ENCODE data around the gene CABLES1.

CABLES1 gene

GRCh38 chr18:23176701-23177432 lies 41.6 kb downstream of the CABLES1 start:
- no peak for TF ChIP-seq POLR2A (IDR thresholded peaks at IDR 0.05; ENCODE audit: low read depth, low read length)

GRCh38 chr18:23177433-23178072 lies 42.3 kb downstream of the CABLES1 start:
- no peak for DNase-seq (ENCODE audit: insufficient read length, low spot score)
- FAIRE-seq = no peak

More at GRCh38 chr18:23176701-23177432, 41.6 kb downstream of the CABLES1 start:
- DNase-seq (ENCODE audit: insufficient read length, low spot score) (no peak), FAIRE-seq (no peak)

GRCh38 chr18:23178201-23178600 lies 42.9 kb downstream of the CABLES1 start:
- FAIRE-seq (no peak), DNase-seq (ENCODE audit: insufficient read length, low spot score) (no peak)
- no peak for TF ChIP-seq POLR2A (IDR thresholded peaks at IDR 0.05; ENCODE audit: low read depth, low read length)

More at GRCh38 chr18:23177433-23178072, 42.3 kb downstream of the CABLES1 start:
- no peak for TF ChIP-seq POLR2A (IDR thresholded peaks at IDR 0.05; ENCODE audit: low read depth, low read length)

GRCh38 chr18:23178661-23179081 lies 43.4 kb downstream of the CABLES1 start:
- FAIRE-seq (no peak), DNase-seq (ENCODE audit: insufficient read length, low spot score) (no peak)
- TF ChIP-seq POLR2A (IDR thresholded peaks at IDR 0.05; ENCODE audit: low read depth, low read length) = no peak

- no peak for FAIRE-seq
- TF ChIP-seq POLR2A (IDR thresholded peaks at IDR 0.05; ENCODE audit: low read depth, low read length) = no peak
- DNase-seq (ENCODE audit: insufficient read length, low spot score) = no peak
These were observed 44.1 kb downstream of the CABLES1 start for GRCh38 chr18:23179416-23179815.

- DNase-seq (ENCODE audit: insufficient read length, low spot score) (no peak), FAIRE-seq (no peak)
- no peak for TF ChIP-seq POLR2A (IDR thresholded peaks at IDR 0.05; ENCODE audit: low read depth, low read length)
These were observed 46.3 kb downstream of the CABLES1 start for GRCh38 chr18:23181547-23181946.

- no peak for FAIRE-seq
- no peak for DNase-seq (ENCODE audit: insufficient read length, low spot score)
- no peak for TF ChIP-seq POLR2A (IDR thresholded peaks at IDR 0.05; ENCODE audit: low read depth, low read length)
These were observed 47.3 kb downstream of the CABLES1 start for GRCh38 chr18:23182606-23183005.

GRCh38 chr18:23183411-23184150 lies 48.3 kb downstream of the CABLES1 start:
- DNase-seq (ENCODE audit: insufficient read length, low spot score) (no peak), FAIRE-seq (no peak)
- TF ChIP-seq POLR2A (IDR thresholded peaks at IDR 0.05; ENCODE audit: low read depth, low read length) = no peak

- FAIRE-seq (no peak), DNase-seq (ENCODE audit: insufficient read length, low spot score) (no peak)
- TF ChIP-seq POLR2A (IDR thresholded peaks at IDR 0.05; ENCODE audit: low read depth, low read length) = no peak
These were observed 51.5 kb downstream of the CABLES1 start for GRCh38 chr18:23186781-23187180.

GRCh38 chr18:23188068-23188760 lies 52.9 kb downstream of the CABLES1 start:
- no peak for TF ChIP-seq POLR2A (IDR thresholded peaks at IDR 0.05; ENCODE audit: low read depth, low read length)
- DNase-seq (ENCODE audit: insufficient read length, low spot score) (no peak), FAIRE-seq (no peak)

GRCh38 chr18:23189099-23189498 lies 53.8 kb downstream of the CABLES1 start:
- no peak for TF ChIP-seq POLR2A (IDR thresholded peaks at IDR 0.05; ENCODE audit: low read depth, low read length)
- FAIRE-seq = no peak
- no peak for DNase-seq (ENCODE audit: insufficient read length, low spot score)

- DNase-seq (ENCODE audit: insufficient read length, low spot score) (no peak), FAIRE-seq (no peak)
- TF ChIP-seq POLR2A (IDR thresholded peaks at IDR 0.05; ENCODE audit: low read depth, low read length) = no peak
These were observed 54.7 kb downstream of the CABLES1 start for GRCh38 chr18:23189768-23190661.

- TF ChIP-seq POLR2A (IDR thresholded peaks at IDR 0.05; ENCODE audit: low read depth, low read length) = no peak
These were observed 55.9 kb downstream of the CABLES1 start for GRCh38 chr18:23191232-23191631.

More at GRCh38 chr18:23191232-23191631, 55.9 kb downstream of the CABLES1 start:
- no peak for FAIRE-seq
- DNase-seq (ENCODE audit: insufficient read length, low spot score) = no peak
